CD14-positive monocyte (primary cell): Measurements from ENCODE around the gene CLCF1. TPM values are rescaled to one million over a fixed set of nuclear protein-coding genes. Genes with fewer than 3 reads are reported as not detected.

Experiments
- DNase-seq, 3 donors: peaks; one replicate each; pipeline ENCODE4 v3.0.0-alpha.2; 2011 to 2022
- H2AFZ ChIP-seq: 2 replicates; pipeline ENCODE4 v1.6.0; 2012; ENCODE audit warnings: mild to moderate bottlenecking, low read depth, low read length, inconsistent platforms; ENCODE audit not compliant: insufficient read depth, poor library complexity, severe bottlenecking
- H3K27ac ChIP-seq, 2 donors: 1 replicate in 1 of 2; 2 replicates in 1 of 2; pipeline ENCODE4 v1.5.1; 2012 to 2013; ENCODE audit warnings: low read length in 2 of 2, control low read depth in 1 of 2, inconsistent platforms in 1 of 2, low read depth in 1 of 2, mild to moderate bottlenecking in 1 of 2
- H3K27me3 ChIP-seq, 2 donors: one replicate each; pipeline versions ENCODE4 v1.6.0 to v1.6.1; 2011 to 2013; ENCODE audit warnings: low read length in 2 of 2; ENCODE audit not compliant: control insufficient read depth in 2 of 2, insufficient read depth in 2 of 2
- H3K36me3 ChIP-seq, 2 donors: replicated peaks in 1 of 2; 1 replicate in 1 of 2; 2 replicates in 1 of 2; pipeline versions ENCODE4 v1.5.1 to v1.6.1; 2012 to 2013; ENCODE audit warnings: low read length in 2 of 2, control low read depth in 1 of 2, inconsistent platforms in 1 of 2, mild to moderate bottlenecking in 1 of 2; ENCODE audit not compliant: insufficient read depth in 2 of 2, control insufficient read depth in 1 of 2
- H3K4me1 ChIP-seq, 2 donors: 1 replicate in 1 of 2; 2 replicates in 1 of 2; pipeline versions ENCODE4 v1.5.1 to v1.6.1; 2012 to 2013; ENCODE audit warnings: low read length in 2 of 2, control low read depth in 1 of 2, inconsistent platforms in 1 of 2, mild to moderate bottlenecking in 1 of 2, moderate library complexity in 1 of 2; ENCODE audit not compliant: insufficient read depth in 2 of 2, control insufficient read depth in 1 of 2
- H3K4me2 ChIP-seq: replicated peaks from 2 replicates; pipeline ENCODE3; 2012; ENCODE audit warnings: low read length, moderate library complexity, mild to moderate bottlenecking; ENCODE audit not compliant: poor library complexity, severe bottlenecking; ENCODE audit errors: extremely low read depth
- H3K4me3 ChIP-seq, 3 experiments: fragments of 200-600 bp in 1 of 3; sonication (generic) in 1 of 3; replicated peaks in 1 of 3; 1 replicate in 2 of 3; 2 replicates in 1 of 3; pipeline ENCODE4 v1.5.1; 2011 to 2013; ENCODE audit warnings: low read length in 3 of 3, mild to moderate bottlenecking in 3 of 3, control low read depth in 2 of 3, low read depth in 2 of 3, inconsistent platforms in 1 of 3, moderate library complexity in 1 of 3
- H3K79me2 ChIP-seq: 2 replicates; pipeline ENCODE4 v1.6.0; 2012; ENCODE audit warnings: mild to moderate bottlenecking, control low read depth, inconsistent platforms, low read length, moderate library complexity; ENCODE audit not compliant: insufficient read depth
- H3K9ac ChIP-seq: 2 replicates; pipeline ENCODE4 v1.6.0; 2017; ENCODE audit warnings: low read length, mild to moderate bottlenecking; ENCODE audit not compliant: insufficient read depth, poor library complexity, severe bottlenecking
- H3K9me3 ChIP-seq, 2 donors: replicated peaks in 1 of 2; 1 replicate in 1 of 2; 2 replicates in 1 of 2; pipeline versions ENCODE4 v1.5.1 to v1.6.1; 2012 to 2013; ENCODE audit warnings: low read length in 2 of 2, control low read depth in 1 of 2; ENCODE audit not compliant: control insufficient read depth in 1 of 2, insufficient read depth in 1 of 2
- H4K20me1 ChIP-seq: 2 replicates; pipeline ENCODE4 v1.6.0; 2012; ENCODE audit warnings: mild to moderate bottlenecking, low read length, control low read depth, moderate library complexity; ENCODE audit not compliant: insufficient read depth
- H3K27ac Mint-ChIP-seq, 7 donors: one replicate each; pipeline ENCODE4 v1.8.0; 2020; ENCODE audit warnings: mild to moderate bottlenecking in 7 of 7, mixed read lengths in 7 of 7, moderate library complexity in 6 of 7, inconsistent platforms in 2 of 7
- H3K27me3 Mint-ChIP-seq, 3 donors: one replicate each; pipeline ENCODE4 v1.8.0; 2021 to 2022; ENCODE audit warnings: low read depth in 3 of 3, mild to moderate bottlenecking in 3 of 3, mixed read lengths in 3 of 3, moderate library complexity in 3 of 3, inconsistent platforms in 1 of 3
- H3K36me3 Mint-ChIP-seq, 2 donors: one replicate each; pipeline ENCODE4 v1.8.0; 2020; ENCODE audit warnings: mixed read lengths in 2 of 2, inconsistent platforms in 1 of 2, mild to moderate bottlenecking in 1 of 2
- H3K4me1 Mint-ChIP-seq: one replicate; pipeline ENCODE4 v1.8.0; 2020; ENCODE audit warnings: mild to moderate bottlenecking, mixed read lengths
- H3K4me3 Mint-ChIP-seq, 2 donors: one replicate each; pipeline ENCODE4 v1.8.0; 2020; ENCODE audit warnings: mild to moderate bottlenecking in 2 of 2, mixed read lengths in 2 of 2, moderate library complexity in 1 of 2
- H3K9me3 Mint-ChIP-seq, 7 donors: one replicate each; pipeline ENCODE4 v1.8.0; 2020 to 2022; ENCODE audit warnings: mixed read lengths in 7 of 7, mild to moderate bottlenecking in 6 of 7, moderate library complexity in 6 of 7, inconsistent platforms in 2 of 7
- CTCF ChIP-seq: fragments of 200-600 bp; IDR thresholded peaks from one replicate; pipeline ENCODE4 v1.8.0; 2022; ENCODE audit warnings: antibody characterized with exemption, mild to moderate bottlenecking
- WGBS: methylation state at CpG from one replicate; pipeline ENCODE4 v1.1.5; 2013; ENCODE audit warnings: missing lambda C conversion rate; ENCODE audit not compliant: insufficient coverage; 5-methylcytosine and 5-hydroxymethylcytosine counted together
- intact Hi-C, 2 donors: fragments of 100-400 bp; cut with micrococcal nuclease; formaldehyde crosslinking; loops; one replicate each; pipeline versions ENCODE4 v1.15.0 to v1.15.1; 2023
- polyA plus RNA-seq, 3 donors: library from polyadenylated mRNA; depleted of rRNA in 1 of 3; unstranded in 2 of 3; stranded (reverse) in 1 of 3; fragments of 300-500 nt in 2 of 3; fragments of >200 nt in 1 of 3; fragmentation: Illumina TruSeq in 2 of 3; gene quantifications; 1 replicate in 2 of 3; 2 replicates in 1 of 3; pipeline ENCODE4 v1.2.3, GENCODE V29; 2012 to 2021

Gene CLCF1
- polyA plus RNA-seq, 3 donors = 0.44 to 14.8 (median 0.94) TPM

GRCh38 chr11:67356864-67357561 lies 16.4 kb downstream of the CLCF1 start:
- peak; percentile 89 for TF ChIP-seq CTCF
- intact Hi-C loops = loop anchor here in 1 of 2 donors (2.0 kb wide), 1 partner anchor 14 kb away; no protein-coding TSS in a partner anchor
- Mint-ChIP-seq H3K4me3 (peak overlapping the region; percentile 14 to 61), H3K27ac (peak overlapping the region; percentile 96 to 99 (median 97)), H3K4me1 (peaks cover 60% of the 10 kb centered on the region), H3K36me3 (peaks cover 0 to 2% of the 10 kb centered on the region in 2 donors), H3K27me3 (peaks cover 2 to 6% (median 4%) of the 10 kb centered on the region in 3 donors), H3K9me3 (peaks cover 0 to 2% (median 0%) of the 10 kb centered on the region in 7 donors)
- DNase-seq = peak; percentile 96 to 98 (median 97)
- Histone ChIP-seq H3K9ac (peak overlapping the region; percentile 43), H3K4me1 (peaks cover 63 to 69% of the 10 kb centered on the region in 2 donors), H3K79me2 (peaks cover 26% of the 10 kb centered on the region), H3K9me3 (no peaks in the 10 kb centered on the region), H3K27ac (peak overlapping the region; percentile 86 to 99), H3K27me3 (no peaks in the 10 kb centered on the region), H3K36me3 (no peaks in the 10 kb centered on the region), H3K4me2 (peak overlapping the region; percentile 59), H2AFZ (peak overlapping the region; percentile 18), H3K4me3 (peak overlapping the region in 1 of 3 experiments; percentile 35), H4K20me1 (no peaks in the 10 kb centered on the region)
- WGBS = 0% methylated on average over 1 of the region's 3 CpGs

DNA sequence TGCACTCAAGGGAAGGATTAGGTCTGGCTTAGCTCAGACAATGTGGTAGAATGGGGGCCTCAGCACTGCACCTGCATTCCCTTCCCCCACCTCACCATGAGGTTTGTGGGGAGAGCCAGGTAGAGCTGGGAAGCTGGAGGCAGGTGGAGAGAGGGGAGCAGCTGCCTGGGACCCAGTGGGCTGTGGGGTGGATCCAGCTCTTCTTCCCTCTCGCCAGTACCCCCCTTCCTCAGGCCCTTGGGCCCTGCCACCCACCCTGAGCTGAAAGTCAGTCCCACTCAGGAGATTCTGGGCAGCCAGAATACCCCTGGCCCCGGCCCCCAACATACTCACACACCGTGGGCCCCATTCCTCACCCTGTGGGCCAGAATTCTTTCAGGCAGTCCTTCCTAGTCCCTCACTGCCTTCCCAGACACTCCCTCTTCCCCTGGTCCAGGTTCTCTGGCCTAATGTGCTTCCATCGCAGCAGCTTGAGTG lies 17.0 kb downstream of the CLCF1 start:
- no peak for TF ChIP-seq CTCF
- Histone ChIP-seq H3K4me2 (peak overlapping the region; percentile 59), H2AFZ (peak overlapping the region; percentile 18), H3K36me3 (no peaks in the 10 kb centered on the region), H3K79me2 (peaks cover 31% of the 10 kb centered on the region), H3K9me3 (no peaks in the 10 kb centered on the region), H3K9ac (peak overlapping the region; percentile 43), H3K27me3 (no peaks in the 10 kb centered on the region), H3K4me3 (peak overlapping the region in 1 of 3 experiments; percentile 35), H4K20me1 (no peaks in the 10 kb centered on the region), H3K27ac (peak overlapping the region; percentile 86 to 99), H3K4me1 (peaks cover 69 to 75% of the 10 kb centered on the region in 2 donors)
- intact Hi-C loops = loop anchor here in 1 of 2 donors (2.0 kb wide), 1 partner anchor 14 kb away; no protein-coding TSS in a partner anchor
- Mint-ChIP-seq H3K27me3 (peaks cover 2 to 6% (median 4%) of the 10 kb centered on the region in 3 donors), H3K4me1 (peaks cover 64% of the 10 kb centered on the region), H3K4me3 (peak overlapping the region; percentile 14 to 61), H3K27ac (peak overlapping the region; percentile 96 to 99 (median 97)), H3K36me3 (peaks cover 4 to 6% of the 10 kb centered on the region in 2 donors), H3K9me3 (peaks cover 0 to 2% (median 0%) of the 10 kb centered on the region in 7 donors)
- no peak for DNase-seq
- no CpG with 5 or more reads among the region's 4 CpGs for WGBS
